Thymus (tissue), 11 donors: ENCODE results near the gene DPYSL5. TPM values are rescaled to one million over a fixed set of nuclear protein-coding genes. Genes with fewer than 3 reads are reported as not detected.

Source experiments
- DNase-seq, 9 donors: peaks; one replicate each; pipeline ENCODE4 v3.0.0-alpha.2; 2013; ENCODE audit warnings: low spot score in 9 of 9, low read depth in 6 of 9, missing footprints in 1 of 9
- H3K27ac ChIP-seq, 2 donors: one replicate each; pipeline ENCODE4 v1.5.1; 2013; ENCODE audit warnings: control low read depth in 1 of 2, low read depth in 1 of 2, low read length in 1 of 2, mild to moderate bottlenecking in 1 of 2, moderate library complexity in 1 of 2
- H3K27me3 ChIP-seq, 2 donors: one replicate each; pipeline ENCODE4 v1.5.1; 2013; ENCODE audit warnings: low read length in 1 of 2; ENCODE audit not compliant: control insufficient read depth in 2 of 2, insufficient read depth in 1 of 2
- H3K36me3 ChIP-seq, 2 donors: one replicate each; pipeline ENCODE4 v1.5.1; 2013; ENCODE audit warnings: low read length in 1 of 2, mild to moderate bottlenecking in 1 of 2, moderate library complexity in 1 of 2; ENCODE audit not compliant: control insufficient read depth in 2 of 2, insufficient read depth in 2 of 2
- H3K4me1 ChIP-seq, 2 donors: one replicate each; pipeline ENCODE4 v1.5.1; 2013; ENCODE audit warnings: low read length in 2 of 2; ENCODE audit not compliant: control insufficient read depth in 2 of 2, insufficient read depth in 2 of 2
- H3K4me3 ChIP-seq, 2 donors: one replicate each; pipeline ENCODE4 v1.5.1; 2013; ENCODE audit warnings: low read length in 2 of 2, control low read depth in 1 of 2, mild to moderate bottlenecking in 1 of 2
- H3K9me3 ChIP-seq, 2 donors: one replicate each; pipeline ENCODE4 v1.5.1; 2013; ENCODE audit warnings: low read length in 1 of 2, mild to moderate bottlenecking in 1 of 2; ENCODE audit not compliant: control insufficient read depth in 2 of 2, insufficient read depth in 1 of 2
- WGBS: extraction: QIAGEN DNeasy Blood & Tissue Kit; methylation state at CpG from one replicate; pipeline ENCODE4 v1.1.7; 2013; 5-methylcytosine and 5-hydroxymethylcytosine counted together
- polyA plus RNA-seq: library from polyadenylated mRNA; stranded (reverse); fragments of 200-250 nt; gene quantifications from one replicate; pipeline ENCODE4 v1.2.3, GENCODE V29; 2013
- total RNA-seq: library from RNA; stranded (reverse); fragments of 120-200 nt; gene quantifications from one replicate; pipeline ENCODE4 v1.2.4, GENCODE V29; 2013
- donor health status: healthy.

DPYSL5 gene
- total and polyA plus RNA-seq, 2 donors, result 0.09 to 0.16 TPM

- 1% methylated on average over 75 of the region's 75 CpGs for WGBS
- H3K4me1 ChIP-seq, result peaks cover 15 to 24% of the 10 kb centered on the region in 2 donors
- H3K27me3 ChIP-seq, result peaks cover 66 to 97% of the 10 kb centered on the region in 2 donors
- H3K36me3 ChIP-seq, result no peaks in the 10 kb centered on the region
- DNase-seq, result peak in 1 of 9 donors; percentile 7
- H3K4me3 ChIP-seq, result peak overlapping the region in 1 of 2 donors; percentile 23
- no peak overlapping the region for H3K27ac ChIP-seq
- H3K9me3 ChIP-seq, result peaks cover 1 to 10% of the 10 kb centered on the region in 2 donors
Observed at GRCh38 chr2:26849056-26849999, 1.4 kb downstream of the DPYSL5 start.

GRCh38 chr2:26850000-26850431 lies 2.1 kb downstream of the DPYSL5 start:
- DNase-seq, result peak in 1 of 9 donors; percentile 4
- no peaks in the 10 kb centered on the region for H3K36me3 ChIP-seq
- WGBS, result 30% methylated on average over 25 of the region's 25 CpGs
- no peak overlapping the region for H3K27ac ChIP-seq
- H3K4me3 ChIP-seq, result no peak overlapping the region
- H3K4me1 ChIP-seq, result peaks cover 15 to 24% of the 10 kb centered on the region in 2 donors
- peaks cover 1 to 10% of the 10 kb centered on the region in 2 donors for H3K9me3 ChIP-seq
- peaks cover 63 to 94% of the 10 kb centered on the region in 2 donors for H3K27me3 ChIP-seq

- Histone ChIP-seq H3K9me3 (peaks cover 1 to 10% of the 10 kb centered on the region in 2 donors), H3K4me3 (no peak overlapping the region), H3K27me3 (peaks cover 58 to 94% of the 10 kb centered on the region in 2 donors), H3K36me3 (no peaks in the 10 kb centered on the region), H3K4me1 (peaks cover 15 to 24% of the 10 kb centered on the region in 2 donors), H3K27ac (no peak overlapping the region)
- WGBS, result 94% methylated on average over 1 of the region's 1 CpG
- DNase-seq, result no peak
Observed at GRCh38 chr2:26850505-26850904, 2.6 kb downstream of the DPYSL5 start.

- WGBS, result 90% methylated on average over 7 of the region's 7 CpGs
- no peak for DNase-seq
- no peak overlapping the region for H3K27ac ChIP-seq
- peaks cover 15 to 16% of the 10 kb centered on the region in 2 donors for H3K4me1 ChIP-seq
- H3K36me3 ChIP-seq, result no peaks in the 10 kb centered on the region
- H3K27me3 ChIP-seq, result peaks cover 42 to 87% of the 10 kb centered on the region in 2 donors
- no peak overlapping the region for H3K4me3 ChIP-seq
- peaks cover 1 to 4% of the 10 kb centered on the region in 2 donors for H3K9me3 ChIP-seq
Observed at GRCh38 chr2:26852405-26853306, 4.7 kb downstream of the DPYSL5 start.

- H3K4me3 ChIP-seq, result no peak overlapping the region
- H3K4me1 ChIP-seq, result peaks cover 7 to 12% of the 10 kb centered on the region in 2 donors
- DNase-seq, result no peak
- peaks cover 1 to 4% of the 10 kb centered on the region in 2 donors for H3K9me3 ChIP-seq
- H3K27me3 ChIP-seq, result peaks cover 31 to 77% of the 10 kb centered on the region in 2 donors
- H3K36me3 ChIP-seq, result no peaks in the 10 kb centered on the region
- no peak overlapping the region for H3K27ac ChIP-seq
Observed at GRCh38 chr2:26853751-26854150, 5.8 kb downstream of the DPYSL5 start.

GRCh38 chr2:26854283-26854827 lies 6.4 kb downstream of the DPYSL5 start:
- peaks cover 25 to 73% of the 10 kb centered on the region in 2 donors for H3K27me3 ChIP-seq

GRCh38 chr2:26855466-26855865 lies 7.5 kb downstream of the DPYSL5 start:
- DNase-seq, result no peak
- 88% methylated on average over 7 of the region's 7 CpGs for WGBS
- H3K4me3 ChIP-seq, result no peak overlapping the region
- no peak overlapping the region for H3K27ac ChIP-seq
- no peaks in the 10 kb centered on the region for H3K4me1 ChIP-seq
- H3K27me3 ChIP-seq, result peaks cover 16 to 67% of the 10 kb centered on the region in 2 donors
- H3K36me3 ChIP-seq, result no peaks in the 10 kb centered on the region
- no peaks in the 10 kb centered on the region for H3K9me3 ChIP-seq

More at GRCh38 chr2:26854283-26854827, 6.4 kb downstream of the DPYSL5 start:
- Histone ChIP-seq H3K27ac (no peak overlapping the region), H3K36me3 (no peaks in the 10 kb centered on the region), H3K4me3 (no peak overlapping the region), H3K4me1 (peaks cover 3 to 6% of the 10 kb centered on the region in 2 donors), H3K9me3 (peaks cover 1 to 3% of the 10 kb centered on the region in 2 donors)
- WGBS, result 90% methylated on average over 1 of the region's 1 CpG
- DNase-seq, result peak in 1 of 9 donors; percentile 38

GRCh38 chr2:26859622-26860021 lies 11.7 kb downstream of the DPYSL5 start:
- peaks cover 9 to 47% of the 10 kb centered on the region in 2 donors for H3K27me3 ChIP-seq
- H3K4me3 ChIP-seq, result no peak overlapping the region
- no peaks in the 10 kb centered on the region for H3K9me3 ChIP-seq
- H3K27ac ChIP-seq, result no peak overlapping the region
- WGBS, result 95% methylated on average over 4 of the region's 4 CpGs
- no peaks in the 10 kb centered on the region for H3K36me3 ChIP-seq
- no peaks in the 10 kb centered on the region for H3K4me1 ChIP-seq
- DNase-seq, result no peak
